ENCODE data around the gene GRIP2. TPM values are rescaled to one million over a fixed set of nuclear protein-coding genes. Genes with fewer than 3 reads are reported as not detected.

GRIP2 gene
- total RNA-seq, 1 experiment from 2014 or later, result 0.43 TPM

- H3K4me1 ChIP-seq (ENCODE audit: insufficient read depth, low read length, poor library complexity, severe bottlenecking), result no peaks in the 10 kb centered on the region
- peaks cover 23% of the 10 kb centered on the region for H3K36me3 ChIP-seq (ENCODE audit: insufficient read depth, low read length, poor library complexity, severe bottlenecking)
- BruUV-seq (replicated peaks), result no TSS peak
- POLR2A ChIA-PET (ENCODE audit: low non-redundant PET), result no interaction called here
- intact Hi-C loops (cut with micrococcal nuclease; ENCODE audit: unreplicated experiment), result loop anchor here (5.0 kb wide), 1 partner anchor 567 kb away; no protein-coding TSS in a partner anchor
- no peaks in the 10 kb centered on the region for H3K9me3 ChIP-seq (ENCODE audit: low read depth, low read length, poor library complexity, severe bottlenecking)
- no peak overlapping the region for H3K4me3 ChIP-seq (ENCODE audit: low read depth, low read length, poor library complexity, severe bottlenecking)
- CTCF ChIA-PET, result no interaction called here
- no peak overlapping the region for H3K27ac ChIP-seq (ENCODE audit: low read depth, low read length, poor library complexity, severe bottlenecking)
- no peak for TF ChIP-seq CTCF (conservative IDR thresholded peaks at IDR 0.05; ENCODE audit: low read depth, low read length)
- H3K27me3 ChIP-seq (replicated peaks; ENCODE audit: insufficient read depth, low read depth, low read length, poor library complexity), result no peaks in the 10 kb centered on the region
- no peak for DNase-seq (ENCODE audit: low spot score)
These were observed 75.6 kb downstream of the GRIP2 start for GRCh38 chr3:14464521-14464920.

GRCh38 chr3:14464141-14464465 is 76.0 kb downstream of the GRIP2 start:
- no peak overlapping the region for H3K27ac ChIP-seq (ENCODE audit: low read depth, low read length, poor library complexity, severe bottlenecking)
- no peak overlapping the region for H3K4me3 ChIP-seq (ENCODE audit: low read depth, low read length, poor library complexity, severe bottlenecking)
- no peaks in the 10 kb centered on the region for H3K27me3 ChIP-seq (replicated peaks; ENCODE audit: insufficient read depth, low read depth, low read length, poor library complexity)
- no peaks in the 10 kb centered on the region for H3K4me1 ChIP-seq (ENCODE audit: insufficient read depth, low read length, poor library complexity, severe bottlenecking)
- TF ChIP-seq EZH2 (IDR thresholded peaks at IDR 0.05; ENCODE audit: borderline replicate concordance, low read depth, low read length, poor library complexity, severe bottlenecking), result no peak
- no peak for TF ChIP-seq CTCF (conservative IDR thresholded peaks at IDR 0.05; ENCODE audit: low read depth, low read length)
- POLR2A ChIA-PET (ENCODE audit: low non-redundant PET), result no interaction called here
- BruUV-seq (replicated peaks), result no TSS peak
- H3K36me3 ChIP-seq (ENCODE audit: insufficient read depth, low read length, poor library complexity, severe bottlenecking), result peaks cover 23% of the 10 kb centered on the region
- intact Hi-C loops (cut with micrococcal nuclease; ENCODE audit: unreplicated experiment), result loop anchor here (5.0 kb wide), 1 partner anchor 567 kb away; no protein-coding TSS in a partner anchor
- no peaks in the 10 kb centered on the region for H3K9me3 ChIP-seq (ENCODE audit: low read depth, low read length, poor library complexity, severe bottlenecking)
- no peak for DNase-seq (ENCODE audit: low spot score)
- CTCF ChIA-PET, result no interaction called here

GRCh38 chr3:14463330-14464140 is 76.6 kb downstream of the GRIP2 start:
- H3K27ac ChIP-seq (ENCODE audit: low read depth, low read length, poor library complexity, severe bottlenecking), result no peak overlapping the region
- H3K36me3 ChIP-seq (ENCODE audit: insufficient read depth, low read length, poor library complexity, severe bottlenecking), result peaks cover 21% of the 10 kb centered on the region
- H3K4me1 ChIP-seq (ENCODE audit: insufficient read depth, low read length, poor library complexity, severe bottlenecking), result no peaks in the 10 kb centered on the region
- no peak overlapping the region for H3K4me3 ChIP-seq (ENCODE audit: low read depth, low read length, poor library complexity, severe bottlenecking)
- no peaks in the 10 kb centered on the region for H3K9me3 ChIP-seq (ENCODE audit: low read depth, low read length, poor library complexity, severe bottlenecking)
- H3K27me3 ChIP-seq (replicated peaks; ENCODE audit: insufficient read depth, low read depth, low read length, poor library complexity), result no peaks in the 10 kb centered on the region
- no TSS peak for BruUV-seq (replicated peaks)
- intact Hi-C loops (cut with micrococcal nuclease; ENCODE audit: unreplicated experiment), result loop anchor here (5.0 kb wide), 1 partner anchor 566 kb away; no protein-coding TSS in a partner anchor
- POLR2A ChIA-PET (ENCODE audit: low non-redundant PET), result no interaction called here
- CTCF ChIA-PET, result no interaction called here
- DNase-seq (ENCODE audit: low spot score), result no peak
- TF ChIP-seq CTCF (conservative IDR thresholded peaks at IDR 0.05; ENCODE audit: low read depth, low read length) (no peak), EZH2 (IDR thresholded peaks at IDR 0.05; ENCODE audit: borderline replicate concordance, low read depth, low read length, poor library complexity, severe bottlenecking) (no peak)
